ENCODE data around the gene SMYD5.

SMYD5 gene

DNA sequence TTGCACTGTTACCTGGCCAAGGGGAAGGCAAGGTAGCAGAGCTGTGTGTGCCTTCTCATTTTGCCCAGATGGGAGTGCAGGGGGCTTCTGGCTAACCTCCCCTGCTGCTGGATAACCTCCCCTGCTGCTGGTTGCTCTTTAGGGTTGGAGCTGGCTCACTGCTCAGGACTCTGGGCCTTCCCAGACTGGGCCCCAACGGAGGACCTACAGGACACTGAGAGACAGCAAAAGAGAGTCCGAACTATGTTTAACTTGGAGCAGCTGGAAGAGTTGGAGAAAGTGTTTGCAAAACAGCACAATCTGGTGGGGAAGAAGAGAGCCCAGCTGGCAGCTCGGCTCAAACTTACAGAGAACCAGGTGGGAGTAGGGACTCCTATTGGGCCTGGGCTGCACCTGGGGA, 5.8 kb upstream of the SMYD5 start:
- TF ChIP-seq CTCF (IDR thresholded peaks at IDR 0.05; ENCODE audit: borderline replicate concordance, control extremely low read depth, extremely low read depth, insufficient read depth, missing control alignments), result no peak
- DNase-seq (ENCODE audit: low spot score), result no peak
- in situ Hi-C loops (cut with MboI; ENCODE audit: low sequenced_read_pairs, unreplicated experiment), result no loop called here

DNA sequence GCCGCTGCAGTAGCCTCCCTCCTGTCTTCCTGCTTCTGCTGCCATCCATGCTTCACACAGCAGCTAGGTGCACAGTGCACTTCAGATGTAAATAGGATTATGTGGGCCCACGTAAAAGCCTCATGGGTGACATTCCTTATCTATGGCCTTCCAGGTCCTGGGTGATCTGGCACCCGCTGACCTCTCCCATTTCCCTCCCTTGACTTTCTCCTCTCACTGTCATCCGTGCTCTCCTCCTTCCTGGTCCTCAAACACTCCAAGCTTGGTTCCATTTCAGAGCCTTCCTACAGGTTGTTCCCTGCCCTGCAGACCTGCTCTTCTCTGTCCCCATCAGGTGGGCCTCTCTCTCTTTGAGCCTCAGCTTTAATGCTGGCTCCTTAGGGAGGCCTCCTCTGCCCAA, 4.0 kb upstream of the SMYD5 start:
- in situ Hi-C loops (cut with MboI; ENCODE audit: low sequenced_read_pairs, unreplicated experiment), result no loop called here
- no peak for TF ChIP-seq CTCF (IDR thresholded peaks at IDR 0.05; ENCODE audit: borderline replicate concordance, control extremely low read depth, extremely low read depth, insufficient read depth, missing control alignments)
- no peak for DNase-seq (ENCODE audit: low spot score)

- in situ Hi-C loops (cut with MboI; ENCODE audit: low sequenced_read_pairs, unreplicated experiment), result no loop called here
- no peak for DNase-seq (ENCODE audit: low spot score)
- no peak for TF ChIP-seq CTCF (IDR thresholded peaks at IDR 0.05; ENCODE audit: borderline replicate concordance, control extremely low read depth, extremely low read depth, insufficient read depth, missing control alignments)
Observed at GRCh38 chr2:73210696-73211095, 3.3 kb upstream of the SMYD5 start.

DNA sequence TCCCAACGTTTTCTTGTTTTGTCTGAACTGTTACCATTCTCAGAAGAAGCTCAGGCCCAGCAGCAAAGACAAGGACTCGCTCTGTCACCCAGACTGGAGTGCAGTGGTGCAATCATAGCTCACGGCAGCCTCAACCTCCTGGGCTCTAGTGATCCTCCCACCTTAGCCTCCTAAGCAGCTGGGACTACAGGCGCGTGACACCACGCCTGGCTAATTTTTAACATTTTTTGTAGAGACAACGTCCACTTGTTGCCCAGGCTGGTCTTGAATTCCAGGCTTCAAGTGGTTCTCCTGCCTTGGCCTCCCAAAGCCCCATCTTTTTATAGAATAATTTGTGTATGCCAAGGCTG, 2.0 kb upstream of the SMYD5 start:
- DNase-seq (ENCODE audit: low spot score), result no peak
- in situ Hi-C loops (cut with MboI; ENCODE audit: low sequenced_read_pairs, unreplicated experiment), result no loop called here
- TF ChIP-seq CTCF (IDR thresholded peaks at IDR 0.05; ENCODE audit: borderline replicate concordance, control extremely low read depth, extremely low read depth, insufficient read depth, missing control alignments), result no peak

DNA sequence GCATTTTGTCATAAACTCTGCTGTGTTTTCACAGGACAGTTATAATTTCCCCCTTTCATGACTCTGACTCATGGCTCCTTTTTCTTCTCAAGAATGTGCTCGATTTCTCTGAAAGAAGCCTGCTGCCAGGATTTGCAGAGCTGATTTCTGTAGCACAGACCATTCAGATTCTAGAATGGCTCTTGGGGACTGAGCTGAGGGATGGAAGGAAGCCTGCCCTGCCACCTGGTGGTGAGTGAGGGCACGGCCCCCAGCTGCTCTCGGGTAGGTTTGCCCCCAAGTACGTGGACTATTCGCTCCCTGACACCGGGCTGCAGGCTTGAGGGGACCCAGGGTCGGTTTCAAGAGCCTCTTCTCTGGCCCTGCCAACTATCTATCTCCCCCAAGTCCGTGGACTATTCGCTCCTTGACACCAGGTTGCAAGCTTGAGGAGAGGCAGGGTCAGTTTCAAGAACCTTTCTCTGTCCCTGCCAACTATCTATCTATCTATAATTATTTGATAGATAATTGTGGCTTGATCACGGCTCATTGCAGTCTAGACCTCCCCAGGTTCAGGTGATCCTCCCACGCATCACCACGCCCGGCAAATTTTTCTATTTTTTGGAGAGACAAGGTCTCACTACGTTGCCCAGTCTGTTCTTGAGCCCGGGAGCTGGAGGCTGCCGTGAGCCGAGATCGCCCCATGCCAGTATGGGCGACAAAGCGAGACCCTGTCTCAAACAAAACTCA, 1.4 kb upstream of the SMYD5 start:
- in situ Hi-C loops (cut with MboI; ENCODE audit: low sequenced_read_pairs, unreplicated experiment), result no loop called here
- peak; percentile 86 for DNase-seq (ENCODE audit: low spot score)
- peak; percentile 88 for TF ChIP-seq CTCF (IDR thresholded peaks at IDR 0.05; ENCODE audit: borderline replicate concordance, control extremely low read depth, extremely low read depth, insufficient read depth, missing control alignments)

- in situ Hi-C loops (cut with MboI; ENCODE audit: low sequenced_read_pairs, unreplicated experiment), result no loop called here
- no peak for TF ChIP-seq CTCF (IDR thresholded peaks at IDR 0.05; ENCODE audit: borderline replicate concordance, control extremely low read depth, extremely low read depth, insufficient read depth, missing control alignments)
- no peak for DNase-seq (ENCODE audit: low spot score)
Observed at GRCh38 chr2:73215254-73215653, 1.2 kb downstream of the SMYD5 start.
